GM21786 (cell line): ENCODE results near the gene MAP2K3.
"Not testable (repeated sequence)": the region's sequence is repeated elsewhere in the genome, so short reads cannot be mapped to it uniquely, and the experiment has no call there.

ENCODE experiments used
- ATAC-seq: cut with Tn5 transposase; IDR thresholded peaks from one replicate; pipeline ENCODE4 v1.9.1; 2021; ENCODE audit not compliant: unreplicated experiment

Gene MAP2K3

GRCh38 chr17:21350495-21350894 lies 66.0 kb downstream of the MAP2K3 start:
- ATAC-seq, result not testable (repeated sequence)

- ATAC-seq, result no peak
Observed at GRCh38 chr17:21351366-21352065, 67.0 kb downstream of the MAP2K3 start.

DNA sequence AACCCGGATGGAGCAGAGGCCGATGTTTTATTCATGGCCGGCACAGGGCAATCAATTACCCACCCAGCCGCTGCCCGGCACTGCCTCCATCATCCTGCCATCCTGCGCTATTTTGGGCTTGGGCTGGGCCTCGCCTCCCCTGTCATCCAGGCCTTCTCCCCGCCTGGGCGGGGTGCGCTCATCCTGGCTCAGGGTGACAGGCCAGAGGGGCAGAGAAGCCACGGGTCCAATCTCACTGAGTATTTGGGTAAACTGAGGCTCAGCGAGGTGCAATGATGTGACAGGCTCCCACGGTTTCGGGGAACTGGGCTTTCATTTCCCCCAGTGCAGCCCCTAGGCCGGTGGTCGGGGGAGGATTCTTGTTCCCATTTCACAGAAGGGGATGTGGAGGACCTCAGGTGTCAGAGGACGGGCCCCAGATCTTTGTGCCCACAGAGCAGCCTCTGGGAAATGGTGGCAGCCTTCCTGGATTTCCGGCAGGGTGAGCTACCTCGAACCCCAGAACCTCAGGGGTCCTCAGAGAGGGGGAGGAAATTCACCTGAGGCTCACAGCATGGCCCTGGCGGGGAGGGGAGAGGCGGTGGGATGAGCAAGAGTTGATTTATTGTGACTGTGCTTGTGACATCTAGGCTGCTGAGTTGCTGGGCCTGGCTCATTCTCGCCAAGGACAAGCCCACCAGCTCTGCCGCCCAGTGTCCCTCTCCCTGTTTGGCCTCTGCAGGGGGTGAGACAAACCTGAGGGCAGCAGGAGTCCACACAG lies 67.9 kb downstream of the MAP2K3 start:
- no peak for ATAC-seq

- no peak for ATAC-seq
Observed at GRCh38 chr17:21352981-21353265, 68.4 kb downstream of the MAP2K3 start.

DNA sequence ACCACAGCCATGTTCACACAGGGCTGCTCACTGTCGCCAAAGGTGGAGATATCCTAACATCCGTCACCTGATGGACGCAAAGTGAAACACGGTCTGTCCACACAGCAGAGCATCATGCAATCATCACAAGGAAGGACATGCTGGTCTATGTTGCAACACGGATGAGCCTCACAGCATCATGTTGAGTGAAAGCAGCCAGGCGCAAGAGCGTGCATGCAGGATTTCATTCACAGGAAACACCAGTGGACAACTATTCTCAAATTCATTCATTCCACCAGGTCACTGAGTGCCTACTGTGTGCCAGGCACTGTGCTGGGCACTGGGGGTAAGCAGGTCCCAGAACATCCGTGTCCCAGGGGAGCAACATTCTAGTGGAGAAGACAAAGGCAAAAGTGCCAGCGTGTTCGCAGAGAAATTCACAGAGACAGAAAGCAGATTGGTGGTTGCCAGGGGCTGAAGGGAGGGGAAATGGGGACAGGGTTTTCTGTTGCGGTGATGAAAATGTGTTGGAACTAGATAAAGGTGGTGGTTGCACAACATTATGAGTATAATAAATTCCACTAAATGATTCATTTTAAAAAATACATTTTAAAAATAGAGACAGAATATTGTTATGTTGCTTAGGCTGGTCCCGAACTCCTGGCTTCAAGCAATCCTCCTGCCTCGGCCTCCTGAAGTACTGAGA lies 69.0 kb downstream of the MAP2K3 start:
- ATAC-seq, result no peak

- no peak for ATAC-seq
Observed at GRCh38 chr17:21354796-21355385, 70.4 kb downstream of the MAP2K3 start.

- ATAC-seq, result no peak
Observed at GRCh38 chr17:21355586-21355985, 71.1 kb downstream of the MAP2K3 start.

DNA sequence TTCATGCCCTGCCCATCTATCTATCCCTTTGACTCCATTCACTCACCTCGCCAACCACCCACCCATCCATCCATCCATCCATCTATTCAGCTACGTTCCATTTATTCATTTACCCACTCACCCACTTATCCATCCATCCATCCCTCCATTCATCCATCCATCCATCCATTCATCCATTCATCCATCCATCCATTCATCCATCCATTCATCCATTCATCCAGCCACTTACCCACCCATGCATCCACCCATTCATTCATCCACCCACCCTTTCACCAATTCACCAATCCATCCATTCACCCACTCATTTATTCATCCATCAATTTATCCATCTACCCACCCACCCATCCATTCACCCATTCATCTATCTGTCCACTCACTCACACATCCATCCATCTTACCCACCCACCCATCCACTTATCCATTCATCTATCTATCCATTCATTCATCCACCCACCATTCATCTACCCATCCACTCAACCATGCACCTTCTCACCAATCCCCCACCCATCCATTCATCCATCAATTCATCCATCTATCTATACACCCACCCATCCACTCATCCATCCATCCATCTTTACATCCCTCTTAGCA lies 72.1 kb downstream of the MAP2K3 start:
- no peak for ATAC-seq

DNA sequence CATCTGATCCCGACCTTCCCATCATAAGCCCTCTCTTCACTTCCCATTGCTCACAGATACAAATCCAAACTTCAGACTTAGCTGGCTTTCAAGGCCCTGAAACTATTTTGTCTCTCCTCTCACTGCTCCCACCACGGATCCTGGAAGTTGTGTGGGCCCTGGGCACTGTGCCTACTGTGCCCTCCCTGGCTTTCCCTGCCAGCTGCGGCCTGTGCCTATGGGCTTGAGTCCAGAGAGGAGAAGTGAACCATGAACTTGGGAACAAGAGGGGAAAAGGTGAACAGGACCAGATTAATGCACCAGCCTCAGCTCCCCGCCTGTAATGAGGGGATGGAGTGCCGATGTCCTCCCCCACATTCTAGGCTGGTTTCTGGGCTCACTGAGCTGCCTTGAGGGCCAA lies 72.8 kb downstream of the MAP2K3 start:
- no peak for ATAC-seq

- ATAC-seq, result no peak
Observed at GRCh38 chr17:21357696-21358656, 73.5 kb downstream of the MAP2K3 start.

- no peak for ATAC-seq
Observed at GRCh38 chr17:21358682-21359482, 74.4 kb downstream of the MAP2K3 start.

- no peak for ATAC-seq
Observed at GRCh38 chr17:21359483-21359840, 75.0 kb downstream of the MAP2K3 start.

DNA sequence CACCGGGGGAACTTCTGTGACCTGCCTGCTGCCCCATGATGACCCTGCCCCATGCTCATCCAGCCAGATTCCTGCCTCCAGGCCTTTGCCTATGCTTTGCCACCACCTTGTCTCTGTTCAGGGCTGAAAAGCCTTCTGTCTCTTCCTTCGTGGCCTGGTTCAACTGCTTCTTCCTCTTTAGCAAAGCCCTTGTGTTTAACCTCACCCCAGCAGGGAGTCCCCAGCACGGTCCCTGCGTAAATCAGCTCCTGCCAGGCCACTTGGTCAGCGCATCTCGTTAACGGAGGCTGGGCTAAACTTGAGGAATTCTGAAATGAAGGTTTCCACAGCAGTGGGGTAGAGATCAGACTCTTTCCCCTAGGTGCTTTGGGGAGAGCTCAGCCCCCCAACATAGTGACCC lies 75.5 kb downstream of the MAP2K3 start:
- no peak for ATAC-seq

DNA sequence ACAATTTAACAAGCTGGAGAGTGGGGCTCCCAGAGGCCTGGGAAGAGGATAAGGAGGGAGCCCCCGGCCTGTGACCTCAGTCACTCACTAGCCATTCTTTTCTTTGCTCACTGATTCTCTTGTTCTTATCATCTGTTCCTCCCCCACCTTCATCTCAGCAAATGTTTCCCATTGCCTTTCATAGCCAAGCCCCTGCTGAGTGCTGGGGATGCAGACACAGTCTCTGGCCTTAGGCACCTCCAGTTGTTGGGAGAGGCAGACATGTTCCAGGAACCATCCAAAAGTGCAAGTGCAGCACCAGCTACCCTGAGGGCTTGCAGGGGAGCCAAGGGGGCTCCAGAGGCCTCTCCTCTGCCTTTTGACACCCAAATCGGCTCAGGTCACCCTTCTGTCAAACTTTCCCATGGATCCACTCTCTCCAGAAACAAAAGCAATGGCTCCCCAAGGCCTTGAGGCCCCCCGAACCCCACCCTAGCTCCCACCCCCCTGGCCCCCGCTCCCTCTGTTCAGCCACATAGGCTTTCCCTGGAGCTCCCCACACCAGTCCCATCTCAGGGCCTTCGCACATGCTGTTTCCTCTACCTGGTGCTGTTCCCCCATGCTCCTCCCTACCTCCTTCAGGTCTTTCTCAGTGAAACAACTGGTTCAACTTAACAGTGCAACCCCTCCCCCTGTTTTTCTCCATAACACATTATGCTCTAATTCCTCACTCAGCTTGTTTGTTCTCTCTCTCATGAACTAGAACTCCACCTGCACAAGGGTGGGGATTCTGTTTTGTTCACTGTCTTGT lies 76.7 kb downstream of the MAP2K3 start:
- no peak for ATAC-seq

- ATAC-seq, result no peak
Observed at GRCh38 chr17:21362331-21362931, 77.9 kb downstream of the MAP2K3 start.

DNA sequence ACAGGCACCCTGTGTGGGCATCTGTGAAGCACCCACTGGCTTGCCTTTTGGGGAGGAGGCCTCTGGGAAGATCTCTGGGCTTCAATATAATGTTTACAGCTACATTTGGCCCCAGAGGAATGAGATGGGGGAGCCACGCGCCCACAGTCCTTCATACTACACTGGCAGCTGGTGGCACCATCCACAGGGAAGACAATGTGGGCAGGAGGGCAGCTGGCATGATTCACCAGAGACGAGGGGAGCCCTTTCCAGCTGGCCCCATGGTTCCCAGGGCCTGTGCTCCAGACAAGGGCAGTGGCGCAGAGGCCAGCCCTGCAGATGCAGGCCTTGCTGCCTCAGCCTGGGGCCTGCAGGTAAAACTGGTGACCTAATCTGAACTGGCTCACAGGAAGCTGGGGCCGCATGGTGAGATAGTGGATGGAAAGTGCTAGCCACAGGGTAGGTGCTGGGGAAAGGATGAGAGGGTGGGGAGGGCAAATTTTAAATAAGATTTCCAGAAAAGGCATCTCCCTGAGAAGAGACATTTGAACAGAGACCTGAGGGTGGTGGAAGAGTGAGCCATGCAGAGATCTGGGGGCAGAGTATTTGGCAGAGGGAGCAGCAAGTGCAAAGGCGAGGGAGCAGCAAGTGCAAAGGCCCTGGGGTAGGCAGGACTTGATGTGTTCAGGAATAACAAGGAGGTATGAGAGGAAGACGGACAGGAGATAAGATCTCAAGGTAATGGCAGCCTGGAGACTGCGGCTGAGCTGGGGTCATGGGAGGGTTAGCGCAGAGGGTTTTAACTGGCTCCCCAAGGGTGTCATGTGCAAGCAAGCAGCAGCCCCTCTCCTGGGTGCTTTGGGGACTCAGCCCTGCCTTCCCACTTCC lies 79.5 kb downstream of the MAP2K3 start:
- no peak for ATAC-seq
